OCI-LY3 (cell line): Measurements from ENCODE around the gene GDF11.

ENCODE experiments used
- H2AFZ ChIP-seq: fragments of 200-600, 300-600 bp; shearing (Covaris generic); 2 replicates; pipeline ENCODE4 v1.6.0; 2014; ENCODE audit warnings: antibody characterized with exemption, low read depth, low read length
- H3K27ac ChIP-seq: fragments of 200-600, 300-600 bp; sonication (generic); 2 replicates; pipeline ENCODE4 v1.5.1; 2014; ENCODE audit warnings: mild to moderate bottlenecking, low read length, moderate library complexity, mixed read lengths
- H3K27me3 ChIP-seq: fragments of 200-600, 300-600 bp; sonication (generic); 2 replicates; pipeline ENCODE4 v1.6.1; 2014; ENCODE audit warnings: low read depth, low read length, mixed read lengths
- H3K36me3 ChIP-seq: fragments of 200-600, 300-600 bp; sonication (generic); replicated peaks from 2 replicates; pipeline ENCODE3; 2014; ENCODE audit warnings: low read depth, low read length, mixed read lengths
- H3K4me1 ChIP-seq: fragments of 300-600, 200-600 bp; sonication (generic); 2 replicates; pipeline ENCODE4 v1.6.1; 2014; ENCODE audit warnings: low read length, mixed read lengths
- H3K4me2 ChIP-seq: fragments of 200-600, 300-600 bp; sonication (generic); 2 replicates; pipeline ENCODE4 v1.6.1; 2014; ENCODE audit warnings: low read length, mixed read lengths
- H3K4me3 ChIP-seq: fragments of 300-600, 200-600 bp; sonication (generic); 2 replicates; pipeline ENCODE4 v1.5.1; 2014; ENCODE audit warnings: antibody characterized with exemption, mild to moderate bottlenecking, low read length, moderate library complexity
- H3K79me2 ChIP-seq: fragments of 300-600, 200-600 bp; shearing (Covaris generic); 2 replicates; pipeline ENCODE4 v1.6.1; 2014; ENCODE audit warnings: mild to moderate bottlenecking, low read length, mixed read lengths
- H3K9ac ChIP-seq: fragments of 300-600, 200-600 bp; shearing (Covaris generic); 2 replicates; pipeline ENCODE4 v1.6.0; 2014; ENCODE audit warnings: mild to moderate bottlenecking, low read length, moderate library complexity
- H3K9me3 ChIP-seq: fragments of 200-600, 300-600 bp; shearing (Covaris generic); 2 replicates; pipeline ENCODE4 v1.6.1; 2014; ENCODE audit warnings: low read length, mixed read lengths; ENCODE audit not compliant: insufficient read depth
- H4K20me1 ChIP-seq: fragments of 200-600, 300-600 bp; sonication (generic); 2 replicates; pipeline ENCODE4 v1.6.1; 2016; ENCODE audit warnings: low read length, mixed read lengths; ENCODE audit not compliant: insufficient read depth
- EZH2phosphoT487 ChIP-seq: fragments of 200-600 bp; shearing (Covaris generic); IDR thresholded peaks from 2 replicates; pipeline ENCODE4 v1.6.1; 2018; ENCODE audit warnings: antibody characterized with exemption, mixed run types, low read depth
- TF ChIP-seq, protein P1 (sequence below): fragments of 200-600, 300-600 bp; sonication (generic); IDR thresholded peaks from 2 replicates; pipeline ENCODE4 v1.5.1; 2014; ENCODE audit warnings: antibody characterized with exemption, low read length, low read depth

The GDF11 gene

DNA sequence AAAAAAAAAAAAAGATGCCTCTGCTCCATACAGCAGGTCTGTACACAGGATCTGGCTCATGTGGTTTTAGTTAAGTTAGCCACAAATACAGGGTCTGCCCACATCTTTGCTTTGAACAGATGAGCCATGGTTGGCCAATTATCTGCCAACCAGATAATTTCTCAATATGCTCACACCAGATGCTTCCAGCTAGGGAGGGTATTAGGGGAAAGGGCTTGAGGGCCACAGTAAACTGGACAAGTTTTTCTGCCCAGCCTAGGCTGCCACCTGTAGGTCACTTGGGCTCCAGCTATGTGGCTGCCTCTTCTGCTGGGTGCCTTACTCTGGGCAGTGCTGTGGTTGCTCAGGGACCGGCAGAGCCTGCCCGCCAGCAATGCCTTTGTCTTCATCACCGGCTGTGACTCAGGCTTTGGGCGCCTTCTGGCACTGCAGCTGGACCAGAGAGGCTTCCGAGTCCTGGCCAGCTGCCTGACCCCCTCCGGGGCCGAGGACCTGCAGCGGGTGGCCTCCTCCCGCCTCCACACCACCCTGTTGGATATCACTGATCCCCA is 22.0 kb upstream of the GDF11 start:
- no peak for TF ChIP-seq EZH2phosphoT487
- TF ChIP-seq, protein P1, sequence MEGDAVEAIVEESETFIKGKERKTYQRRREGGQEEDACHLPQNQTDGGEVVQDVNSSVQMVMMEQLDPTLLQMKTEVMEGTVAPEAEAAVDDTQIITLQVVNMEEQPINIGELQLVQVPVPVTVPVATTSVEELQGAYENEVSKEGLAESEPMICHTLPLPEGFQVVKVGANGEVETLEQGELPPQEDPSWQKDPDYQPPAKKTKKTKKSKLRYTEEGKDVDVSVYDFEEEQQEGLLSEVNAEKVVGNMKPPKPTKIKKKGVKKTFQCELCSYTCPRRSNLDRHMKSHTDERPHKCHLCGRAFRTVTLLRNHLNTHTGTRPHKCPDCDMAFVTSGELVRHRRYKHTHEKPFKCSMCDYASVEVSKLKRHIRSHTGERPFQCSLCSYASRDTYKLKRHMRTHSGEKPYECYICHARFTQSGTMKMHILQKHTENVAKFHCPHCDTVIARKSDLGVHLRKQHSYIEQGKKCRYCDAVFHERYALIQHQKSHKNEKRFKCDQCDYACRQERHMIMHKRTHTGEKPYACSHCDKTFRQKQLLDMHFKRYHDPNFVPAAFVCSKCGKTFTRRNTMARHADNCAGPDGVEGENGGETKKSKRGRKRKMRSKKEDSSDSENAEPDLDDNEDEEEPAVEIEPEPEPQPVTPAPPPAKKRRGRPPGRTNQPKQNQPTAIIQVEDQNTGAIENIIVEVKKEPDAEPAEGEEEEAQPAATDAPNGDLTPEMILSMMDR: peak; percentile 32
- Histone ChIP-seq H3K9ac (no peak overlapping the region), H3K9me3 (no peaks in the 10 kb centered on the region), H3K4me2 (no peak overlapping the region), H2AFZ (no peak overlapping the region), H3K79me2 (peaks cover 7% of the 10 kb centered on the region; the same call in 1 of the 2 replicates), H3K36me3 (peaks cover 7% of the 10 kb centered on the region), H3K27me3 (no peaks in the 10 kb centered on the region), H3K4me1 (peaks cover 9% of the 10 kb centered on the region), H4K20me1 (no peaks in the 10 kb centered on the region), H3K4me3 (no peak overlapping the region), H3K27ac (no peak overlapping the region)

DNA sequence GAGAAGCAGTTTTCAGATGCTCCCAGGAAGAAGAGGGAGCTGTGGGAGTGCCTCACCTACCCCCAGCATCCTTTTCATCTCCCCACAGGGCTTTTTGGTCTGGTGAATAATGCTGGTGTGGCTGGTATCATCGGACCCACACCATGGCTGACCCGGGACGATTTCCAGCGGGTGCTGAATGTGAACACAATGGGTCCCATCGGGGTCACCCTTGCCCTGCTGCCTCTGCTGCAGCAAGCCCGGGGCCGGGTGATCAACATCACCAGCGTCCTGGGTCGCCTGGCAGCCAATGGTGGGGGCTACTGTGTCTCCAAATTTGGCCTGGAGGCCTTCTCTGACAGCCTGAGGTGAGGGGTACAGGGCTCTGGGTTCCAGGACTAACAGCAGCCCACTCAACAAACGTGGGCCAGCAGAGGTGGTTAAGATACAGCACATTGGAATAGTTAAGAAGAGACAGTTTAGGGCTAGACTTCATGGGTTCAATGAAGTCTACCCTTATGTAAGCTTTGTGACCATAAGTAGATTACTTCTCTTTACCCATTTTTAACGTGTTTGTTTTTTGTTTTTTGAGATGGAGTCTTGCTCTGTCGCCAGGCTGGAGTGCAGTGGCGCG is 21.2 kb upstream of the GDF11 start:
- H3K27ac ChIP-seq: no peak overlapping the region
- H2AFZ ChIP-seq: no peak overlapping the region
- peaks cover 7% of the 10 kb centered on the region for H3K36me3 ChIP-seq
- H3K9me3 ChIP-seq: no peaks in the 10 kb centered on the region
- peaks cover 6% of the 10 kb centered on the region; the same call in 1 of the 2 replicates for H3K79me2 ChIP-seq
- H3K27me3 ChIP-seq: no peaks in the 10 kb centered on the region
- no peak overlapping the region for H3K4me2 ChIP-seq
- TF ChIP-seq, protein P1: no peak
- no peak for TF ChIP-seq EZH2phosphoT487
- H3K4me3 ChIP-seq: no peak overlapping the region
- no peaks in the 10 kb centered on the region for H4K20me1 ChIP-seq
- H3K9ac ChIP-seq: no peak overlapping the region
- peaks cover 9% of the 10 kb centered on the region for H3K4me1 ChIP-seq

DNA sequence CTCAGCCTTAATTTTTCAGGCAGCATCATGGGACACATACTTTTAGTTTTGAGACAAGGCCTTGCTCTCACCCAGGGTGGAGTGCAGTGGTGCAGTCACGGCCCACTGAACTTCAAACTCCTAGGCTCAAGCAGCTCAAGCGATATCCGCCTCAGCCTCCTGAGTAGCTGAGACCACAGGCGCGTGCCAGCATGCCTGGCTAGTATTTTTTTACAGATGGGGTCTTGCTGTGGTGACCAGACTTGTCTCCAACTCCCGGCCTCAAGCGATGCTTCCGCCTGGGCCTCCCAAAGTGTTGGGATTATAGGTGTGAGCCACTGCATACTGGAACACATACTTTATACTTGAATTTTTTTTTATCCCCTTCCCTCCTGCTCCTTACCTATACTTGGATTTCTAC is 20.0 kb upstream of the GDF11 start:
- Histone ChIP-seq H3K9ac (no peak overlapping the region), H3K79me2 (peaks cover 9% of the 10 kb centered on the region), H3K4me1 (peaks cover 8% of the 10 kb centered on the region), H2AFZ (no peak overlapping the region), H3K4me2 (no peak overlapping the region), H3K4me3 (no peak overlapping the region), H3K27ac (no peak overlapping the region), H3K36me3 (peaks cover 7% of the 10 kb centered on the region), H4K20me1 (no peaks in the 10 kb centered on the region), H3K9me3 (no peaks in the 10 kb centered on the region), H3K27me3 (no peaks in the 10 kb centered on the region)
- TF ChIP-seq, protein P1: no peak
- no peak for TF ChIP-seq EZH2phosphoT487

DNA sequence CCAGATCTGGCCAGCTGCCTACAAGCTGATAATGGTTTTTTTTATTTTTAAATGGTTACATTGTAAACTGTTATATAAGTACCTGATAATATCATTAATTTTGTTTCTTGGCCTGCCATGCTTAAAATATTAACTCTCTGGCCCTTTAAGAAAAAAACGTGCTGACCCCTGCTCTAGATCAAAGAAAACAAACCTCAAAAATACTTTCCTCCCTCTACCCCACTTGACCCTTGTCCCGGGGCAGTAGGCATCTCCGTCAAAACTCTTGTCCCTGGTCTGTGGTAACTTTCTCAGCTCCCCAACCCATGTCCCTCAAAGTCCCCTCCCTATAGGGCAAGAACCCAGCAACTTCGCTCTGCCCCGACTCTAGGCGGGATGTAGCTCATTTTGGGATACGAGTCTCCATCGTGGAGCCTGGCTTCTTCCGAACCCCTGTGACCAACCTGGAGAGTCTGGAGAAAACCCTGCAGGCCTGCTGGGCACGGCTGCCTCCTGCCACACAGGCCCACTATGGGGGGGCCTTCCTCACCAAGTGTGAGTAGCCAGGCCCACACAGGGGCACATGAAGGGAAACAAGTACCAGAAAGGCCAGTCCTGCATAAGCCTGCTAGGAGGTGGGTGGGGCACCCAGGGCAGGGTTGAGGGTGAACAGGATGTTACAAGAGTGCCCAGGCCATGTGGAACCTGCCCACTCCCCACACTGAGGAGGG is 19.3 kb upstream of the GDF11 start:
- Histone ChIP-seq H3K4me1 (peaks cover 9% of the 10 kb centered on the region), H3K27me3 (no peaks in the 10 kb centered on the region), H4K20me1 (no peaks in the 10 kb centered on the region), H3K9me3 (no peaks in the 10 kb centered on the region), H3K36me3 (peaks cover 7% of the 10 kb centered on the region), H3K4me3 (no peak overlapping the region), H2AFZ (no peak overlapping the region), H3K27ac (no peak overlapping the region), H3K79me2 (peaks cover 13% of the 10 kb centered on the region), H3K4me2 (no peak overlapping the region), H3K9ac (no peak overlapping the region)
- TF ChIP-seq EZH2phosphoT487: no peak
- TF ChIP-seq, protein P1: no peak
